DMS53 treated with DMSO at 0.1 percent for 48 hours (cell line): ENCODE data around the gene ARHGAP4.

Experiments
- DNase-seq: peaks from one replicate; lab custom pipeline; 2025; ENCODE audit not compliant: unreplicated experiment; lab: John Stamatoyannopoulos, UW

Gene ARHGAP4

DNA sequence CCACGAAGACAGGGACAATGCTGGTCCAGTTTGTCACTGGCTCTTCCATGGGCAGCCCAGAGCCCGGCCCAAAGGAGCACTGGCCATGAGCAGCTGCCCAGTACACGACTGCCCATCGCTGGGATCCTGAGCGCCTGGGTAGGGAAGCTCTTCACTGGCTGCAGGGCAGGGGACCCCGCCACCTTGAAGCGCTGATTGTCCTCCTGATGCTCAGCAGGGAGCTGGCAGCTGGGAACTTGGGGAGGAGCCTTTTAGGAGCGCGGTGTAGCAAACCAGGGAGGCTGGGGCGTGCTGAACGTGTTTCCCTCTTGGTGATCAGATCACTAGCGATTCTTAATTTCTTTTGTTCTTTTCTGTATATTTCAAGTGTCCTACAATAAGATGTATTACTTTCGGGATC is 41.9 kb downstream of the ARHGAP4 start:
- DNase-seq = no peak

DNA sequence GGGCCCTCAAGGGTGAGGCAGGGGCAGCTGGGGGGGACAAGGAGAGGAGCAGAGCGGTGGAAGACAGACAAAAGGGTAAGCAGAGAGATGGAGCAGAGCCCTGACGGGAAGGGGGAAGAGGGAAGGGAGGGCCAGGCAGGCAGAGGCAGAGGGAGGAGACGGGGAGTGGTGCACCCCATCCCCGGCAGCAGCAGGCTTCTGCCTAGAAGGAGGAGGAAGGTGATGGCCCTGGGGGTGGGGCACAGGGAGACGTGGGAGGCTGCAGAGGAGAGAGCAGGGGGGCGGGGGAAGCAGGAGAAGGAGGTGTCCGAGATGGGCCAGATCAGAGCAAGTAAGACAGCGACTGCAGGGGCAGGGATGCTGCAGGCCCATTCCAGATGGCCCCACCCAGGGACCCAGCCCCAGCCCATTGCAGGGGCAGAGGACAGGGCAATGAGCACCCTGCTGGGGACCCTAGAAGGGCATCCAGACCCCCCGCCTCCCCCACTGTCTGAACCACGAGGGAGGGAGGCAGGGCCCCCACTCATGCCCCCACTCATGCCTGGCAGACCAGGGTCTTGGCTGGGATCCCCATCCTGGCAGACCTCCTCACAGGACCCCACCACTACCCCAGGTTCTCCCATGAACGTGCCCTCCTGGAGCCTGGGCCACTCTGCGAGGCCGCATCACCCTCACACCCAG is 42.8 kb downstream of the ARHGAP4 start:
- DNase-seq = no peak

DNA sequence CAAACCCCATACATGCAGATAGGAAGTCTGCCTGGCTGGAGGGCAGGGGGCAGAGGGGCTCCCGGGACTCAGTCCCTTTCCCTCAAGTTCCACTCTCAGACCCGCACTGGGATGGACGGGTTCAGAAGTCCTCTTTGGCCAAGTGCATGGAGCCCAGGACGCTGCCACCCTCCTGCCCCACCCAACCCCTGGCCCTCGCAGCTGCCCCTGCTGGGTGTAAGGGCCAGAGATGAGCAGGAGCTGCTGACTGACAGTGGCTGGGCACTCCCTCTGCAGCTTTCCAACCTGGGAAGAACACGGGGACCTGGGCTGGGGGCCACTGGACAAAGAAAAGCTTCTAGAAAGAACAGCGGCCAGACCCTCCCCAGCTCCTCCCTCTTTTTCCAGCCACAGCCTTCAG is 43.5 kb downstream of the ARHGAP4 start:
- no peak for DNase-seq

DNA sequence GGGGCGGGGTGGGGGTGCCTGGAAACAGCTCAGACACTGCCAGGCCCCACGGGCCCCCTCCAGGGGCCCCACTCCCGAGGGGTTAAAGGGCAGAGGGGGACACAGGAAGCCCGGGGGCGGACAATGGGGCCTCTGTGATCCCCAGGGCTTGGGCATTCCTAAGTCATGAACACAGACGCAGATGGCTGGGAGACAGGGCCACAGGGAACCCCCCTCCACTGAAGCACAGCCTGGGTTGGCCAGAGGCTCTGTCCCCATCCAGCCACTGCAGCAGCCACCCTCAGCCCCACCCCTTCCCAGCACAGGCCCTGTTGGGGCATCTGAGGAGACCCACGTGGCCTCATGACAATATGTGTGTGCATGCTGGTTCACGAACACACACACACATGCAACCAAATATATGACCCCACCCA is 44.0 kb downstream of the ARHGAP4 start:
- DNase-seq = no peak

DNA sequence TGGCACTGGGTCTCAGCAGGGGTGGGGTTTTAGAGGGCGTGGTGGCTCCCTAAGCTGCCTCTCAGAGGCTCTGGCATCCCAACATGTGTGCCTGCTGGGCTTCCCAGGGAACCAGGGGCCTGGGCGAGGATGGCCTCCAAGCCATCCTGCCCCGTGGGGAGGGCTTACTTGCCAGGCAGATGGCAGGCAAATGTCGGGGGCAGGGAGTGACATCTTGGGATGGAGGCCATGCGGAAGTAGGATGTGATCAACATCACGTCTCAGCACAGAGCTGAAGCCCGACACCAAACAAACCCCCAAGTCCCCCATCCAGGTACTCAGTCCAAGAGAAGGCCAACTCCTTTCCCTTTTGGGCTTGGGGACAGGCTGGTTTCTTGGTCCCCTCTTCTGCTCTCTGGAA is 44.8 kb downstream of the ARHGAP4 start:
- no peak for DNase-seq

DNA sequence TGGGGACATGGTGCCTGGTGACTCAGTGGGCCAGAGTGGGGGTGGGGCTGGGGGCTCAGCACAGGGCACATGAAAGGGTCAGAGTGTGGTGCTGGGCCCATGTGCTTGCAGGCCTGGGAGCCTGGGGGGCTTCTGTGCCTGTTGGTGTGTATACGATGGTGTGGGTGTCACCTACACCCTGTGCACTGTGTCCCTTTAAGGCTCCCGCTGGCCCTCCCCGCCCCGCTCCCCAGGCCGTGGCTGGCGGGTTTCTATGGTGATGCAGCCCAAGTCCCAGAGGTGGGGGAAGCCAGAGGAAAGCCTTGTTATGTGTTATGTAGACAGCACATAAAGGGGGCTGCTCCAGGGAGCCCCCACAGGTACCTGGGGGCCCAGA is 45.6 kb downstream of the ARHGAP4 start:
- no peak for DNase-seq

DNA sequence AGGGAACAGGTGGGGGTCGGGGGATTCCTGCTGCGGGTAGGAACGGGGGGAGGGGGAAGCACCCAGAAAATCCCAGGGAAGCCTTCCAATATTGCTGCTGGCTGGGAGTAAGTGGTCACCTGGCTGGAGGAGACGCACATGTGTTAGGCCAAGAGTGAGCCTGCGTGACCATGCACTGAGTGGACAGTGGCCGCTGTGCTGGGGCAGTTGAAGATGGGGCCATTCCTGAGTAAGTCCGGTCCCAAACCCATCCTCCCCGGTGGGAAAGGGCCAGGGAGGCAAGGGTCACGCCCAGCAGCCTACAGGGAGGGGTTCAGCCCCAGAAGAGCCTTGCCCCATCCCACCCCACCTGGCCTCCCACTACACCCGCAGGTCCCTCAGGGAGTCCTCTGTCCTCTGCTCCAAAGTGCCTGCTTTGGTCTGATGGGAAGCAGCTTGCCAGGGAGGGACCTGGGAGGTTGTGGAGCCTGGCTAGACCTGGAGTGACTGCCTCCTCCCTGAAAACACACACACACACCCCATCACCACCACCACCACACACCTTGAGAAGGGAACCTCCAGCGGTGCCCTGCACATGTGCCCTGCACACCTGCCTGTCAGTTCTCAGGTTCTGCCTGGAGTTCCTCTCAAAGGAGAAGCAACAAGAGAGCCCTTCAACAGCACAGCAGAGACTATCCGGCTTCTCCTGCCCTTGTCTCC is 46.2 kb downstream of the ARHGAP4 start:
- no peak for DNase-seq

DNA sequence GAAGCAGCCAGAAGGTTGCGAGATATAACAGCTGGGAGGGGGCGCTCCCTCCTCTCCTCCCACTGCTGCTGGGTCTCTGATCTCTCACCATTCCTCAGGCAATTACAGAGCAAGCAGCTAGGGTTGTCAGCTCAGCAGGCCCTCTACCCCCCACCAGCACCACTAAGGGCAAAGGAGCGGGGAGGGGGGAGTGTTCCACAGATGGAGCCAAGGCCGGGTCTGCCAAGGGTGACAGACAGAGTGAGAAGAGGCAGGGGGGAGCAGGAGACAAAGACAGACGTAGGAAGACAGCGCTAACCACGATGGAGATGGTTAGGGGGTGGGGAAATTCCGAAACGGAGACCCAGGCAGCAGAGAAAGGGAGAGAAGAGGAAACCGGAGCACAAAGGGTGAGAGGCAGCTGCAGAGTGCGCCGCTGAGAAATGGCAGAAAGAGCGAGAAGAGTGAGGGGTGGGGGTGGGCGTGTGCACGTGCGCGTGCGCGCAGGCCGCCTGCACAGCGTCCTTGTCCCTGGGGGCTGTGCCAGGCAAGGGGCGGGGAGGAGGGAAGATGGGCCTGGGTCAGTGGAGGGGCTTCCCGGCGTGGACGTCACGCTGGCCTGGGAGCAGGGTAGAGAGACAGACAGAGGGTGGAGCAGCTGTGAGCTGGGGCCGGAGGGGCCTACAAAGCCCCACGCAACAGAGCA is 47.0 kb downstream of the ARHGAP4 start:
- no peak for DNase-seq

DNA sequence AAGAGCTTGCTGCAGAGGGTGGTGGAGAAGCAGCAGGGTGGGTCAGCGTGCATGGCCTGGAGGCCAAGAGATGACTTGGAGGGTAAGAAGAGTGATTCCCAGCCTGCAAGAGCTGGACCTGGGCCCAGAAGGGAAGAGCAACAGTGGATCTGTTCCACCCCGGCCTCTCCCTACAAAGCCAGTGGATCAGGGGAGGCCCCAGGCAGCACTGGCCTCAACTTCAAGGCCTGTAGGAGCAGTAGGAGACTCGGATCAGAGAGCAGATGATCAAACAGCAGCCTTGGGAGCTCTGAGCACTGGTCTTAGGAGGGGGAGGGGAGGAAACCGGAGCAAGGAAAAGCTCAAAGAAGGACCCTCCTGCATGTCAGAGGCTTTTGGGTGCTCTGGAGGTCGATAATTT is 47.7 kb downstream of the ARHGAP4 start:
- no peak for DNase-seq

DNA sequence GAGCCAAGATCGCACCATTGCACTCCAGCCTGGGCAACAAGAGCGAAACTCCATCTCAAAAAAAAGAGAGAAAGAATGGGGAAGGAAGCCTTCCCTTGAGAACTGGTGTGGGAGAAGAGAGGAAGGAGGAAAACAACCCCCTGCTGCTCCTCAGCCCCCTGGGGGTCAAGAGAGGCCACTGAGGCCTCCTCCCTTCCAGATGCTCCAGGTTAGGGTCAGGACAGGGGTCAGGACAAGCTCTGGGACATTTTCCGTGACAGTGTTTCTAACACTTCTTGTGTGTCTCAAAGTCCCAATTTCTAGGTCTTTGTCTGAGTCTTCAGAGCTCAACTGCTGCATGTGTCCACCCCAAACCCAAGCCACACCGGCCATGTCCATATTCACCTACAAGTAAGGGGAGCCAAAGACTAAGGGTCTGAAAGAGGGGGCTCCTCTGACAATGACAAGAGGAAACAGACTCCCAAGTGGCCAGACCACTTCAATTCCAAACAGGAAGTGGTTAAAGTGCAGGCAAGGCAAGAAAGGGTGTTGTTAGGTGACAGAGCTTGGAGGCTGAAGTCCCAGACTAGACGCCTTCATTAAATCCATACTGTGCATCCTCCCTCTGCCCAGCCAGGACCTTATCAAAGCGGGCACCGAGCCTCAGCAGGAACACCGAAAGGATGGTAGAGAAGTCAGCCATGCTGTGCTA is 48.3 kb downstream of the ARHGAP4 start:
- no peak for DNase-seq

DNA sequence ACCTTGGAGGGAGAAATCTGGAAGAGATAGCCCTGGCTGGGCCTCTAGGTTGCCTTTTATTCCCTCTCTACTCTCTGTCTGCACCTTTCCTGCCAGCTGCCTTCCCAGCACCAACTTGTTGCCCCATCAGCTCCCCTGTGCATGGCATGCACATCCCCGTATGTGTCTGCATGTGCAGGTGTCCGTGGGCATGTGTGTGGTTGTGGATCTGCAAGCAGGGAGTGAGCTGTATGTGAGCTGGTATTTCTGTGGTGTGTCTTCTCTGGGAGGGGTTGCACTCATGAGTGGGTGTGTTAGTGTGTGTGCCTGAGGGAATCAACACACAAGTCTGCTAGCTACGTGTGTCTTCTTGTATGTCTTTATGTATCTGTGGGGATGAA is 50.0 kb downstream of the ARHGAP4 start:
- DNase-seq = no peak

DNA sequence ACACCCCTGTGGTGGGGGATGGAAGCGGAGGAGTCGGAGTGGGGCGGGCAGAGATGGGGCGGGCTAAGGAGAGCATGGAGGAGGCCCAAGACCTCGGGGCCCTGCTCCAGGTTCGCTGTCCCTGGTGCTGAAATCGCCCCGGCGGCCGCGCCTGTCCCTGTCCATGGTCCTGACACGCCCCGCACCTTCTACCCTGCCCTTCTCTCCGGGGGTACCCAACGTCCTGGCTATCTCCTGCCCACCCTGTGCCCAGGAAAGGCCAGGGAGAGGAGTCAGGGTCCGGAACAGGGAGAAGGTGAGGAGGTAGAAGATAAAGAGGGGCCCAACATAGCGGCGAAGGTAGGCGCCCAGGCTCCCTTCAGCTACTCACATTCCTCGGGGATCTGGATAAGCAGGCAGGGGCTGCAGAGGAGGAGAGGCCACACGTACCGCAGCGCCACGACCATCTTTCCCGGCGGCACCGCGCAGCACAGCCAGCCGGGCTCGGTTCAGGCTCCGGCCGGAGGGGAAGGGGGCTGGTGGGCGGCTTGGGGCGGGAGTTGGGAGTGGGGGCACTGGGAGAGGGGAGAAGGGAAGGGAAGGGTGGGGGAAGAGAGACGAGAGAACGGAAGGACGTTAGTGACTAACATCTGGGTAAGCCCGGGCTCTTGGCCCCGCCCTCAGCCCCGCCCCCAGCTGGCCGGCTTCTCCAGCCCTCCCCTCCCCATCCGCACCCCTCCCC is 50.5 kb downstream of the ARHGAP4 start:
- DNase-seq = no peak

DNA sequence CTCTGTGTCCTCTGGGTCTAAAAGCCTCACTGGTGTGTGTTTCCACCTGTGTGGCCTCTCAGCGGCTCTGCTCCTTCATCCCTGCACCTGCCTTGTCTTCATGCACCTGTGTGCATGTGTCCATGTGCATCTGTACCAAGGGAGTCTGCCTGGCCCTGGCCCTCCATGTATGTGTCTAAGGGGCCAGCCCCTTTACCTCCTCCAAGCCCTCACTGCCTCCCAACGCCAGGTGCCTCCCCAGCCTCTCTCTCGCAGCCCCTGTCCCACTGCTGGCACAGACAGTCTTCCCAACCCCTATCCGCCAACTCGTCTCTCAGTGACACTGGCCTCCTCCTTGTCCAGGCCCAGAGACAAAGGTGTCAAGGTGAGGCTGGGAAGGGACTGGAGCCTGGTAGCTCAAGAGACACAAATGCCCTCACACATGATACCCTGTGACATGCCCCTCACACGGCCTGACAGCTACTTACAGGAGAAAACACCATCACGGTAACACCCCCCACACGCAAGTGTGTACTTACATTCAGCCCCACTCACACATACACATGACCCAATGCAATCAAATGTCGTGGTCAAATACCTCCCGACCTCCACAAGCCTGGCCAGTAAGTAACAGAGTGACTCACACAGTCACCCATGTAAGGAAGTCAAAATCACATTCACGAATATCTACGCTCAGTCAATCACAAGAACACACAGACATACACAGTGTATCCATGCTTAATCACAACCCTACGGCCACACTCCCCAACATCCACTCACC is 51.5 kb downstream of the ARHGAP4 start:
- DNase-seq = no peak

DNA sequence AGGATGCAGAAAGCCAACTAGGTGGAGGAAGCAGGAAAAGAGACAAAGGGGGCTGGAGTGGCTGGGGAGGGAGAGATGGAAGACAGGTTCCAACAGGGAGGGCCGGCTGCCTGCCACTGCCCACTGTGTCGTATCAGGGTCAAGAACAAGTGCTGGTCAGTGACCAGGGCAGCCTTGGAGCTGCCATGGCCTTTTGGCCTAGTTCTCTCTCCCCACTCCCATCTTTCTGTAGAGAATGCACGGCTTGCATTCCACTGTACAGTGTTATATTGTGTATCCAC is 52.0 kb downstream of the ARHGAP4 start:
- DNase-seq = no peak

DNA sequence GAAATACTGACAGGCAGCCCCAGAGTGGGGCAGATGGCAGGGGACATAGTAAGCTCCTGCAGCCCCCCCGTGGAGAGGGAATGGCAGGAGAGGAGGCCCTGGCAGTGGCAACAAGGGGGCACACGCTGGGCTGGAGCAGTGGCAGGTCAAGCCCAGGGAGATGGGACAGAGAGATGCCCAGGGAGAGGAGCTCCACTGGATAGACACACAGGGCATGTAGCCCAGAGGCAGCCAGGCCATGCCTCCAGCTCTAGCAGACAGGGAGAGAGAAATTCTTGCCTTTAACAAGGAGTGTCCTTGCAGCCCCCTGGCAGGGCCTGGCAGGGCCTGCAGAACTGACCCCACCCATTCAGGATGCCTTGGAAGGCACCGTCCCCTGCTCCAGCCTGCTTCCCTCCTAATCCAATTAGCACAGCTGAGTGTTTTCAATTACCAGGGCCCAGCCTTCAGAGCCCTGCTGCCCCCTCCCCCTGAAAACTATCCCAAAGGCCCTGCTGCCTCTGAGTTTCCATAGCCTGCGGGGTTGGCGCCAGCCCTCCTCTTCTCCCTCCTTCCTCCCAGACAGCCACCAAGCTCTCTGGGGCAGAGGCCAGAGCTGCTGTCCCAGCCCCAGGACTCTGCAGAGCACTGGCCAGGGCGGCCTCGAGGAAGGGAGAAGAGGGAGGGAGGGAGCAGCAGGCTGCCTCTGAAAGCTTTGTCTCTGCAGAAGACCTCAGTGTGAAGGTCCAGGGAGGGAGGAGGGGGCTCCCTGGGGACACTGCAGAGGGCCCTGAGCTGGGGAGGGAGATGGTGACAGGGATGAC is 52.6 kb downstream of the ARHGAP4 start:
- DNase-seq = no peak

DNA sequence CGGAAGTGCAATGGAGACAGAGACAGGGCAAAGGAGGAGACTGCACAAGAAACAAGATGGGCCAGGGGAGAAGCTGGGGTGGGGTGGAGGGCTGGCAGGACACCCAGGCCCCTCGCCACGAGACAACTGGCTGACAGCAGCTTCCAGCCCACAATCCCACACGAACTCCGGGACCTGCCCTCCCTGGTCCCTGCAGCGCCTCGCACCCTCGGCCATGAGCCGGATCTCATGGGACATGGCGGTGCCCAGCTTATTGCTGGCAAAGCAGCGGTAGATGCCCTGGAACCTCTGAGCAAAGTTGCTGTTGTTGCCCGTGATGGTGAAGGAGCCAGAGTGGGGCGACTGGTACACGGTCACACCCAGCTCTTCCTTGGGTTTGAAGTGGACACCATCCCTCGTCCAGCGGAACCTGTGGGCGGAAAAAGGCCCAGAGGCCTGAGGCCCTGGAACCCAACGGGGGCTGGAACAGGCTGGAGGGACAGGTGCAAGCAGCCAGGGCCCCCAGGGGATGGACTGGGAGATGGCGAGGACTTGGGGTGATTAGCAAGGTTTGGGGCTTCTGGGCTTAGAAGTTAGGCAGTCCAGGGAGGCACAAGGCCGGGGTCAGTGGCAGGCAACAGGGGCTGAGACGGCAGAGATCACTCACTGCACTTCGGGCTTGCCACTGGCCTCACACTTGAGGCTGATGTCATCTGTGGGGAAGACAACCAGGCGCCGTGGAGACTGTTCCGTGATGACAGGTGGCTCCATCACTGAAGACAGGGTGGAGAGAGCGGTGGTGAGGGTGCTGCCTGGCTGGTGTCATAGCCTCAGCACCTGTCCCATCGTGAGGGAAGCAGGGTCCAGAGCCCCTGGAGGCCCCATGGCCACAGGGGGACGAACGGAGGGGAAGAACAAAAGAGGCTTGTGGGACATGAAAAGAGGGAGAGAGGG is 53.9 kb downstream of the ARHGAP4 start:
- no peak for DNase-seq

DNA sequence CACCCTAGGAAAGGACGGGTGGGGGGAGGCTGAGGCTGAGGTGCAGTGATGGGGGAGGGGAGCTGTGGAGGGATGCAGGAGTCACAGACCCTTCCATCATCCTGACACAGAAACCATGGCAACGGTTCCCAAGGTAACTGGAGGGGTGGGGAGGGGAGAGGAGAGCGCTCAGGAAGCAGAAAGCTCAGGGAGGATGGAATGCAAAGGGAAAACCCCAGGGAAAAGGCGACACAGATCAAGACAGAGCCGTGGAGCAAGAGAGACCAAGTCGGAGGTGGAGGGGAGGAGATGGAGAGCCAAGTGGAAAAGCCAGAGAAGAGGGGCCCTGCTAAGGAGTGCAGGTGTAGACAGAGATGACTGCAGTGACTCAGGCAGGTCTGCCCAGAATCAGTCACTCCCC is 54.6 kb downstream of the ARHGAP4 start:
- DNase-seq = no peak

DNA sequence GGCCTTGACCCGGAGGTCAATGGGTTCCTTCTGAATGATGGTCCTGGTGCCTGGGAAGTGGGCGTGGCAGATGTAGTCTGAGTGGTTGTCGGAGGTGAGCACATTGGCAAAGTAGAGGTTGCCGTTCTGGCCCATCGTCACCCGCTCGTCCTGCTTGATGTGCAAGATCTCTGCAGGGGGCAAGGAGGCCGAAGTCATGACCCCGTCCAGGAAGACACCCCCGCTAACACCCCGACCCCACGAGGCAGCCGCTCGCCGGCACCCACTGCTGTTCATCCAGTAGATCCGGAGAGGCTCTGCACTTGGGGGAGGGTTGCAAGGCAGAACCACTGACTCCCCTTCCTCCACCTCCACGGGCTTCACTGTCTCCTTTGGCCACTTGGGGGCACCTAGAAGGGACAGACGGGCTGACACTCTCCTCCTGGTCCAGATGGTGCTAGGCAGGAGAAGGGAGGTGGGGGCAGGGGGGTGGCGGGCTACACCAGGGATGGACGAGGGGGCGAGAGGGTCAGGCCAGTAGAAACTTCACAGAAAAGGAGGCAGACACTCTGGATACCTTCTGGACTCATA is 55.2 kb downstream of the ARHGAP4 start:
- no peak for DNase-seq

DNA sequence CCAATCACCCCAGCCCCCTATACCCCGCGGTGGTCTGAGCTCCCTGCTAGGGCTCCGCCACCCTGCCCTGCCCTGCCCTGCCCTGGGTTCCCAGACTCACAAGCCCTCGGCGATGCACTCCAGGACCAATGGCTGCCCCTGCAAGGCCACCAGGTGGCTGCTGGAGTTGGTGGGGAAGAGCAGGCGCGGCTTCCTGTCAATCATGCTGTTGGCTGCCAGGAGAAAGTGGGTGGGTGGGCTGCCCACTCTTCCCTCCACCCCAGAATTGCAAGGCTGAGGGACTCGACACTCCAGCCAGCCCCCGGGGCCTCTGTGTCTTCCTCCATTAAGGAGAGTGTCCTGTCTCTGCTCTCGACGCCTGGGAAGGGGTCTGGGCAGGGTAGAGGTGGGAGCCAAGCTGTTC is 55.8 kb downstream of the ARHGAP4 start:
- no peak for DNase-seq
